HUES48 (cell line): ENCODE measurements around the gene NDUFB11.

Source experiments
- H3K27ac ChIP-seq: one replicate; pipeline ENCODE4 v1.7.0; 2013; ENCODE audit warnings: low read depth, low read length, inconsistent platforms
- H3K27me3 ChIP-seq: 2 replicates; pipeline ENCODE4 v1.6.1; 2013; ENCODE audit warnings: mild to moderate bottlenecking, low read length; ENCODE audit not compliant: control insufficient read depth, insufficient read depth
- H3K36me3 ChIP-seq: 2 replicates; pipeline ENCODE4 v1.6.1; 2013; ENCODE audit warnings: low read length; ENCODE audit not compliant: control insufficient read depth, insufficient read depth
- H3K4me1 ChIP-seq: 2 replicates; pipeline ENCODE4 v1.6.1; 2013; ENCODE audit warnings: mild to moderate bottlenecking, low read length; ENCODE audit not compliant: control insufficient read depth, insufficient read depth
- H3K4me3 ChIP-seq: 2 replicates; pipeline ENCODE4 v1.5.1; 2013; ENCODE audit warnings: mild to moderate bottlenecking, low read depth, low read length
- H3K9ac ChIP-seq: 2 replicates; pipeline ENCODE4 v1.6.1; 2013; ENCODE audit warnings: mild to moderate bottlenecking, low read depth, low read length, moderate library complexity
- H3K9me3 ChIP-seq: 2 replicates; pipeline ENCODE4 v1.6.1; 2013; ENCODE audit warnings: low read length; ENCODE audit not compliant: control insufficient read depth, insufficient read depth

The NDUFB11 gene

DNA sequence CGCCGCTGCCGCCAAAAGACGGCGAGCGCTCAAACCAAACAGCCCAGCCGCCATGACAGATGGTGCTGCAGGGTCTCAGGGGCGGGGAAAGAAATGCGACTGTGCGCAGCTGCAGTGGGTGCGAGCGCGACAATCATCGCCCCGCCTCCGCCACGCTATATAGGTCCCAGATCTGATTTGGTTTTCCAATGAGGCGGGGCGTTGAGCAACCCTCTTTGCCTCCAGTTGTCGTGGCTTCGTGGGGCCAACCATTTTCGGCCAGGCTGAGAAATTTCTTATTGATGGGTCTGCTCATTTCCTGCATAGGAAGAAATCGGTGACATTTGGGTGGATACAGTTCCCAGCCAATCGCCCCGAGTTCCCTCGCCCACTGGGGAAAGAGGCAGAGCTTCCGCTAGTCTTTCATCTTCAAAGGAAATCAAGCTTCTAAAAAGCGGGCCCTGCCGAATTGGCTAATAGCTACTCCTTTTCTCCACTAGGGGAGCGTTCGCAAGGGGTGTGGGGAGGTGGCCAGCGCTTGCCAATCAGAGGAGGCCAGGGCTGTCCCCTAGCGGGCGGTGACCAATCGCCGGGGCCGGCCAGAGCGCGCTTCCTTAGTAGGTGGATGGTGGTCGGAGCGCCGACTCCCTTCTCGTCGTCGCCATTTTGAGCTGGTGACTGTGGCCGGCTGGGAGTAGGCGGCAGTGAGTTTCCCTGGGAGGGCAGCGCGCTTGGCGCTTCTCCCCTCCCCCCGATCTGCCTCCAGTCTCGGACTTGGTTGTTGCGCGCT is at the start of gene NDUFB11, which contains the start of gene RBM10:
Gene NDUFB11, minus strand, starts transcription at position 77 of the 769 bp plus-strand sequence. Its CDS starts 23 bp downstream, at position 54.
Gene RBM10, plus strand, starts transcription at position 596 of the 769 bp plus-strand sequence. CDS start 2,261 bp downstream, outside the sequence.
- H3K9ac ChIP-seq, result peak within 1 kb of the TSS; percentile 88
- peak within 1 kb of the TSS; percentile 95 for H3K4me3 ChIP-seq
- peaks cover 27% of the 10 kb centered on the region for H3K36me3 ChIP-seq
- peak within 1 kb of the TSS; percentile 82 for H3K27ac ChIP-seq
- no peaks in the 10 kb centered on the region for H3K27me3 ChIP-seq
- H3K4me1 ChIP-seq, result 0 out of 2 replicates have a peak, but pooled peaks cover 4% of the 10 kb centered on the region
- H3K9me3 ChIP-seq, result no peaks in the 10 kb centered on the region

- Histone ChIP-seq H3K27me3 (no peaks in the 10 kb centered on the region), H3K9ac (peak within 1 kb of the TSS; percentile 94), H3K4me1 (peaks cover 44% of the 10 kb centered on the region), H3K9me3 (no peaks in the 10 kb centered on the region), H3K4me3 (peak within 1 kb of the TSS; percentile 97), H3K36me3 (peaks cover 35% of the 10 kb centered on the region), H3K27ac (peak within 1 kb of the TSS; percentile 92)
These were observed 49.1 kb upstream of the NDUFB11 start, which contains the start of gene UBA1 for GRCh38 chrX:47193475-47194193. Gene UBA1, plus strand, starts transcription at chrX:47193829. Its CDS starts 4,974 bp downstream, at chrX:47198803.

- H3K9me3 ChIP-seq, result no peaks in the 10 kb centered on the region
- H3K27me3 ChIP-seq, result no peaks in the 10 kb centered on the region
- H3K9ac ChIP-seq, result no peak overlapping the region
- peaks cover 19% of the 10 kb centered on the region for H3K36me3 ChIP-seq
- peaks cover 27% of the 10 kb centered on the region for H3K4me1 ChIP-seq
- H3K27ac ChIP-seq, result no peak overlapping the region
- H3K4me3 ChIP-seq, result peak overlapping the region; percentile 77
These were observed 47.4 kb upstream of the NDUFB11 start for GRCh38 chrX:47191806-47192401.

DNA sequence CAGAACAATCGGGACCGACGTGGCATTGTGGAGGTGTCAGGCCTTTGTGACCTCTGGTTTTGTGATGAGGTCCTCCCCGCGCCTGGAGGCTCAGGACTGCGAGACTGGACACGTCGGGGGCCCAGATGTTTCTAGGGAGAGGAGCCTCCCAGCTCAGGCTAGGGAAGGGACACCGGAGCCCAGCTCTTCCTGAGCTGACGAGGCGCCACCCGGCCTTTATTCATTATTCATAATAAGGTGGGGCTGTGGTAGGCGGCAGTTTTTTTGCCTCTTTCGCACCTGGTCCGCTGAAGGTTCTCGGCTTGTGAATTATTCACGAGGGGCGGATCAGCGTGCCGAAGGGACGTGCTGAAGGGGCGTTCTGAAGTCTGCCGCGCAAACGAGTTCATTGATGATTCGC is 46.8 kb upstream of the NDUFB11 start:
- H3K9me3 ChIP-seq, result no peaks in the 10 kb centered on the region
- peaks cover 22% of the 10 kb centered on the region for H3K4me1 ChIP-seq
- no peak overlapping the region for H3K27ac ChIP-seq
- peak overlapping the region; percentile 41; the same call in 1 of the 2 replicates for H3K9ac ChIP-seq
- H3K27me3 ChIP-seq, result no peaks in the 10 kb centered on the region
- peak overlapping the region; percentile 77 for H3K4me3 ChIP-seq
- peaks cover 19% of the 10 kb centered on the region for H3K36me3 ChIP-seq

DNA sequence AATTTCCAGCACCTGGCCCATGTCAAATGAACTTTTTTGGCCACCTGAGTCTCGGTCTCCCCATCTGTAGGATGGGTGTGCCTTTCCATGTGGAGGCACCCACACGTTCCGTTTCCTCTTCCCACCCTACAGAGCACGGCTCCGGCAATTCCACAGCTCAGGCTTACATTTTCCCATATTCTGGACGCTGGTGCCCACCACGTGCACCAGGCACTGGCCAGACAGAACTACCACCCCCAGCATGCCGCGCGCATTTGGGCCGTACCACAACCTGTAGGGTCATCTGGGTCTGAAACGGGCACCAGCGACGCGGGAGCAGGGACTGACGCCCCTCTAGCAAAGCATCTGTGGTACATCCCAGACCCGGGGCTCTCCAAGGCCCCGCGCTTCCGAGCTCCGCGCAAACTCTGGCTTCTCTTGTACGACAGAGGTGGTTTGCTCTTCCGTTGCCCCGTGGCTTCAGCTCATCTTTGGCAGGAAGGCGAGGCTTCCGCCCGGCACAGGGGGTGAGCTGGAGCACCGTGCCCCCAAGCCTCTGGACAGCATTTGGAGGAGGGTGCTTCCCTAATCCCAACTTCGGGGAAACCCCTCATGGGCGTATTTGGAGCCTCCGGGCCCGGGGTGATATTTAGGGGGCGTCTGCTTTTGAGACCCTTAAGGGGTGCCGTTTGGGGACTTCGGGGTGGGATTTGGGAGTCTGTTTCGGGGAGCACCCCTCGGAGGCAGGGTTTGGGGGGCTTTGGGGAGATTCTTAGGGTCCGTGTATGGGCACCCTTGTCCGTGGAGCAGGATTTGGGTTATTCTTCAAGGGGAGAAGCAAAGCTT is 46.2 kb upstream of the NDUFB11 start:
- Histone ChIP-seq H3K9ac (peak overlapping the region; percentile 41; the same call in 1 of the 2 replicates), H3K9me3 (no peaks in the 10 kb centered on the region), H3K4me3 (peak overlapping the region; percentile 77), H3K4me1 (peaks cover 16% of the 10 kb centered on the region), H3K27ac (no peak overlapping the region), H3K27me3 (no peaks in the 10 kb centered on the region), H3K36me3 (peaks cover 20% of the 10 kb centered on the region)

DNA sequence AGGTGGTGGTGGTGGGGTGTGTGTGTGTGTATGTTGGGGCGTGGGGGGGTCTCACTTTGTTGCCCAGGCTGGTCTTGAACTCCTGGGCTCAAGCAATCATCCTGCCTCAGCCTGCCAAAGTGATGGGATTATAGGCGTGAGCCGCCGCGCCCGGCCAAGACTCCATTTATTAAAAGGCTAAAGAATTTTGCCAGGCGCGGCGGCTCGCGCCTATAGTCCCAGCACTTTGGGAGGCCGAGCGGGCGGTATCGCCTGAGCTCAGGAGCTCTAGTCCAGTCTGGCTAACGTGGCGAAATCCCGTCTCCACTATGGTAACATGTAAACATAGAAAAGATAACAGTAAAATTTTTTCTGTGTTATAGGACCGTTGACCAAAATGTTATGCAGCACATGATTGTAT is 45.4 kb upstream of the NDUFB11 start:
- Histone ChIP-seq H3K36me3 (peaks cover 22% of the 10 kb centered on the region), H3K27me3 (no peaks in the 10 kb centered on the region), H3K27ac (no peak overlapping the region), H3K9ac (no peak overlapping the region), H3K4me3 (no peak overlapping the region), H3K4me1 (peaks cover 10% of the 10 kb centered on the region), H3K9me3 (no peaks in the 10 kb centered on the region)

- no peaks in the 10 kb centered on the region; the same call in 1 of the 2 replicates for H3K4me1 ChIP-seq
- no peak overlapping the region for H3K27ac ChIP-seq
- H3K9me3 ChIP-seq, result no peaks in the 10 kb centered on the region
- H3K27me3 ChIP-seq, result no peaks in the 10 kb centered on the region
- no peak overlapping the region for H3K9ac ChIP-seq
- no peak overlapping the region for H3K4me3 ChIP-seq
- peaks cover 32% of the 10 kb centered on the region for H3K36me3 ChIP-seq
These were observed 42.7 kb upstream of the NDUFB11 start for GRCh38 chrX:47187106-47187677.

GRCh38 chrX:47186096-47186740 is 41.7 kb upstream of the NDUFB11 start:
- Histone ChIP-seq H3K4me3 (no peak overlapping the region), H3K27ac (no peak overlapping the region), H3K9ac (no peak overlapping the region), H3K36me3 (peaks cover 42% of the 10 kb centered on the region), H3K27me3 (no peaks in the 10 kb centered on the region), H3K9me3 (no peaks in the 10 kb centered on the region), H3K4me1 (no peaks in the 10 kb centered on the region; the same call in 1 of the 2 replicates)

DNA sequence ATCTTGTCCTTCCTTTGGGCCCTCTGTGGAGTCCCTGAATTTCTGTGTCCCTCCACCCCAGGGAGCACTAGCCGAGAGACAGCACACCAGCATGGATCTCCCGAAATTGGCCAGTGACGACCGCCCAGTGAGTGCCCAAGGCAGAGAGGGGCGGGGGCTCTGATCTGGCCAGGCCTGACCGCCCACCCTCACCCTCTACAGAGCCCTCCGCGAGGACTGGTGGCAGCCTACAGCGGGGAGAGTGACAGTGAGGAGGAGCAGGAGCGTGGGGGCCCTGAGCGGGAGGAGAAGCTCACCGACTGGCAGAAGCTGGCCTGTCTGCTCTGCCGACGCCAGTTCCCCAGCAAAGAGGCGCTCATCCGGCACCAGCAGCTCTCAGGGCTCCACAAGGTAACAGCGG is 40.7 kb upstream of the NDUFB11 start:
- Histone ChIP-seq H3K9ac (no peak overlapping the region), H3K36me3 (peaks cover 50% of the 10 kb centered on the region), H3K27ac (no peak overlapping the region), H3K9me3 (no peaks in the 10 kb centered on the region), H3K27me3 (no peaks in the 10 kb centered on the region), H3K4me3 (no peak overlapping the region), H3K4me1 (no peaks in the 10 kb centered on the region; the same call in 1 of the 2 replicates)
